ENCODE measurements around the gene PIBF1. TPM values are rescaled to one million over a fixed set of nuclear protein-coding genes. Genes with fewer than 3 reads are reported as not detected.

Gene PIBF1
- total RNA-seq, 1 experiment from 2014 or later = 12.9 TPM

- TF ChIP-seq, protein P1, sequence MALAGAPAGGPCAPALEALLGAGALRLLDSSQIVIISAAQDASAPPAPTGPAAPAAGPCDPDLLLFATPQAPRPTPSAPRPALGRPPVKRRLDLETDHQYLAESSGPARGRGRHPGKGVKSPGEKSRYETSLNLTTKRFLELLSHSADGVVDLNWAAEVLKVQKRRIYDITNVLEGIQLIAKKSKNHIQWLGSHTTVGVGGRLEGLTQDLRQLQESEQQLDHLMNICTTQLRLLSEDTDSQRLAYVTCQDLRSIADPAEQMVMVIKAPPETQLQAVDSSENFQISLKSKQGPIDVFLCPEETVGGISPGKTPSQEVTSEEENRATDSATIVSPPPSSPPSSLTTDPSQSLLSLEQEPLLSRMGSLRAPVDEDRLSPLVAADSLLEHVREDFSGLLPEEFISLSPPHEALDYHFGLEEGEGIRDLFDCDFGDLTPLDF (CRISPR knock-in tag; IDR thresholded peaks at IDR 0.05) = 0 out of 2 replicates have a peak, but pooled peaks have one; percentile 34
- TF ChIP-seq, protein P2, sequence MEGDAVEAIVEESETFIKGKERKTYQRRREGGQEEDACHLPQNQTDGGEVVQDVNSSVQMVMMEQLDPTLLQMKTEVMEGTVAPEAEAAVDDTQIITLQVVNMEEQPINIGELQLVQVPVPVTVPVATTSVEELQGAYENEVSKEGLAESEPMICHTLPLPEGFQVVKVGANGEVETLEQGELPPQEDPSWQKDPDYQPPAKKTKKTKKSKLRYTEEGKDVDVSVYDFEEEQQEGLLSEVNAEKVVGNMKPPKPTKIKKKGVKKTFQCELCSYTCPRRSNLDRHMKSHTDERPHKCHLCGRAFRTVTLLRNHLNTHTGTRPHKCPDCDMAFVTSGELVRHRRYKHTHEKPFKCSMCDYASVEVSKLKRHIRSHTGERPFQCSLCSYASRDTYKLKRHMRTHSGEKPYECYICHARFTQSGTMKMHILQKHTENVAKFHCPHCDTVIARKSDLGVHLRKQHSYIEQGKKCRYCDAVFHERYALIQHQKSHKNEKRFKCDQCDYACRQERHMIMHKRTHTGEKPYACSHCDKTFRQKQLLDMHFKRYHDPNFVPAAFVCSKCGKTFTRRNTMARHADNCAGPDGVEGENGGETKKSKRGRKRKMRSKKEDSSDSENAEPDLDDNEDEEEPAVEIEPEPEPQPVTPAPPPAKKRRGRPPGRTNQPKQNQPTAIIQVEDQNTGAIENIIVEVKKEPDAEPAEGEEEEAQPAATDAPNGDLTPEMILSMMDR (IDR thresholded peaks at IDR 0.05) = no peak
- TF ChIP-seq SMAD4 (CRISPR knock-in tag; IDR thresholded peaks at IDR 0.05) (no peak), FOXJ3 (CRISPR knock-in tag; IDR thresholded peaks at IDR 0.05; ENCODE audit: borderline replicate concordance) (no peak), SOX15 (CRISPR knock-in tag; IDR thresholded peaks at IDR 0.05) (no peak), FOXK1 (CRISPR knock-in tag; IDR thresholded peaks at IDR 0.05) (peak; percentile 97), MAX (CRISPR knock-in tag; IDR thresholded peaks at IDR 0.05) (peak; percentile 76), USF1 (CRISPR knock-in tag; IDR thresholded peaks at IDR 0.05) (peak; percentile 53; the same call in 1 of the 2 replicates), TEAD4 (CRISPR knock-in tag; IDR thresholded peaks at IDR 0.05) (no peak), ELF4 (CRISPR knock-in tag; IDR thresholded peaks at IDR 0.05; ENCODE audit: low read depth) (no peak), ZNF671 (CRISPR knock-in tag; IDR thresholded peaks at IDR 0.05) (no peak), PRDM15 (CRISPR knock-in tag; IDR thresholded peaks at IDR 0.05) (no peak), ZNF425 (CRISPR knock-in tag; conservative IDR thresholded peaks at IDR 0.05) (no peak), ERG (CRISPR knock-in tag; IDR thresholded peaks at IDR 0.05) (no peak), SP1 (CRISPR knock-in tag; conservative IDR thresholded peaks at IDR 0.05) (peak; percentile 75)
- TF ChIP-seq, protein P3, sequence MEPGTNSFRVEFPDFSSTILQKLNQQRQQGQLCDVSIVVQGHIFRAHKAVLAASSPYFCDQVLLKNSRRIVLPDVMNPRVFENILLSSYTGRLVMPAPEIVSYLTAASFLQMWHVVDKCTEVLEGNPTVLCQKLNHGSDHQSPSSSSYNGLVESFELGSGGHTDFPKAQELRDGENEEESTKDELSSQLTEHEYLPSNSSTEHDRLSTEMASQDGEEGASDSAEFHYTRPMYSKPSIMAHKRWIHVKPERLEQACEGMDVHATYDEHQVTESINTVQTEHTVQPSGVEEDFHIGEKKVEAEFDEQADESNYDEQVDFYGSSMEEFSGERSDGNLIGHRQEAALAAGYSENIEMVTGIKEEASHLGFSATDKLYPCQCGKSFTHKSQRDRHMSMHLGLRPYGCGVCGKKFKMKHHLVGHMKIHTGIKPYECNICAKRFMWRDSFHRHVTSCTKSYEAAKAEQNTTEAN (CRISPR knock-in tag; IDR thresholded peaks at IDR 0.05) = no peak
- TF ChIP-seq, protein P4, sequence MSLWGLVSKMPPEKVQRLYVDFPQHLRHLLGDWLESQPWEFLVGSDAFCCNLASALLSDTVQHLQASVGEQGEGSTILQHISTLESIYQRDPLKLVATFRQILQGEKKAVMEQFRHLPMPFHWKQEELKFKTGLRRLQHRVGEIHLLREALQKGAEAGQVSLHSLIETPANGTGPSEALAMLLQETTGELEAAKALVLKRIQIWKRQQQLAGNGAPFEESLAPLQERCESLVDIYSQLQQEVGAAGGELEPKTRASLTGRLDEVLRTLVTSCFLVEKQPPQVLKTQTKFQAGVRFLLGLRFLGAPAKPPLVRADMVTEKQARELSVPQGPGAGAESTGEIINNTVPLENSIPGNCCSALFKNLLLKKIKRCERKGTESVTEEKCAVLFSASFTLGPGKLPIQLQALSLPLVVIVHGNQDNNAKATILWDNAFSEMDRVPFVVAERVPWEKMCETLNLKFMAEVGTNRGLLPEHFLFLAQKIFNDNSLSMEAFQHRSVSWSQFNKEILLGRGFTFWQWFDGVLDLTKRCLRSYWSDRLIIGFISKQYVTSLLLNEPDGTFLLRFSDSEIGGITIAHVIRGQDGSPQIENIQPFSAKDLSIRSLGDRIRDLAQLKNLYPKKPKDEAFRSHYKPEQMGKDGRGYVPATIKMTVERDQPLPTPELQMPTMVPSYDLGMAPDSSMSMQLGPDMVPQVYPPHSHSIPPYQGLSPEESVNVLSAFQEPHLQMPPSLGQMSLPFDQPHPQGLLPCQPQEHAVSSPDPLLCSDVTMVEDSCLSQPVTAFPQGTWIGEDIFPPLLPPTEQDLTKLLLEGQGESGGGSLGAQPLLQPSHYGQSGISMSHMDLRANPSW (CRISPR knock-in tag; conservative IDR thresholded peaks at IDR 0.05; ENCODE audit: low read depth) = no peak
These were observed at the start of gene PIBF1, which contains the start of gene DIS3 (continued) for GRCh38 chr13:72781451-72782439.

Data from WTC11 (cell line).